Memory B cell (primary cell): ENCODE measurements around the gene MIPEP.
A peak's percentile ranks its signal among the peaks of the same experiment; 100 is the strongest.

Experiments used
- ATAC-seq: fragments of 150-1000 bp; cut with Tn5 transposase; 2 replicates; pipeline ENCODE4 v1.10.0; 2021; ENCODE audit warnings: low read depth, mild to moderate bottlenecking, moderate library complexity
- DNase-seq, 2 donors: peaks; one replicate each; pipeline ENCODE4 v3.0.0; 2022; ENCODE audit warnings: low spot score in 2 of 2
- H3K27ac Mint-ChIP-seq: one replicate; pipeline ENCODE4 v1.8.0; 2022; ENCODE audit warnings: mild to moderate bottlenecking, moderate library complexity, mixed read lengths
- H3K27me3 Mint-ChIP-seq: one replicate; pipeline ENCODE4 v1.8.0; 2022; ENCODE audit warnings: mixed read lengths
- H3K36me3 Mint-ChIP-seq: one replicate; pipeline ENCODE4 v1.8.0; 2022; ENCODE audit warnings: mild to moderate bottlenecking, mixed read lengths
- H3K4me1 Mint-ChIP-seq: one replicate; pipeline ENCODE4 v1.8.0; 2022; ENCODE audit warnings: mixed read lengths
- H3K4me3 Mint-ChIP-seq: one replicate; pipeline ENCODE4 v1.8.0; 2022; ENCODE audit warnings: mild to moderate bottlenecking, moderate library complexity, mixed read lengths
- H3K9me3 Mint-ChIP-seq: one replicate; pipeline ENCODE4 v1.8.0; 2022; ENCODE audit warnings: mixed read lengths

The MIPEP gene

GRCh38 chr13:23825179-23825578, 64.0 kb downstream of the MIPEP start:
- no peak overlapping the region for H3K4me3 Mint-ChIP-seq
- H3K36me3 Mint-ChIP-seq: peaks cover 24% of the 10 kb centered on the region
- H3K4me1 Mint-ChIP-seq: peaks cover 5% of the 10 kb centered on the region
- no peak overlapping the region for H3K27ac Mint-ChIP-seq
- H3K9me3 Mint-ChIP-seq: no peaks in the 10 kb centered on the region
- ATAC-seq (no peak), DNase-seq (no peak)
- no peaks in the 10 kb centered on the region for H3K27me3 Mint-ChIP-seq

- Mint-ChIP-seq H3K36me3 (peaks cover 24% of the 10 kb centered on the region), H3K9me3 (no peaks in the 10 kb centered on the region), H3K4me3 (no peak overlapping the region), H3K27ac (no peak overlapping the region), H3K27me3 (no peaks in the 10 kb centered on the region), H3K4me1 (peaks cover 5% of the 10 kb centered on the region)
- DNase-seq (no peak), ATAC-seq (no peak)
These were observed 64.8 kb downstream of the MIPEP start for GRCh38 chr13:23824371-23824770.

- Mint-ChIP-seq H3K9me3 (no peaks in the 10 kb centered on the region), H3K36me3 (peaks cover 24% of the 10 kb centered on the region), H3K27ac (no peak overlapping the region), H3K4me3 (no peak overlapping the region), H3K27me3 (no peaks in the 10 kb centered on the region), H3K4me1 (peaks cover 7% of the 10 kb centered on the region)
- no peak for ATAC-seq
- DNase-seq: no peak
These were observed 66.9 kb downstream of the MIPEP start for GRCh38 chr13:23822252-23822824.

- Mint-ChIP-seq H3K4me3 (no peak overlapping the region), H3K36me3 (peaks cover 15% of the 10 kb centered on the region)
- ATAC-seq: no peak
These were observed 68.7 kb downstream of the MIPEP start for GRCh38 chr13:23820530-23820929.

GRCh38 chr13:23817830-23818229, 71.4 kb downstream of the MIPEP start:
- no peak overlapping the region for H3K27ac Mint-ChIP-seq
- H3K4me1 Mint-ChIP-seq: peaks cover 3% of the 10 kb centered on the region
- DNase-seq (no peak), ATAC-seq (no peak)
- H3K27me3 Mint-ChIP-seq: no peaks in the 10 kb centered on the region
- no peaks in the 10 kb centered on the region for H3K9me3 Mint-ChIP-seq
- H3K4me3 Mint-ChIP-seq: no peak overlapping the region
- peaks cover 6% of the 10 kb centered on the region for H3K36me3 Mint-ChIP-seq

More at GRCh38 chr13:23820530-23820929, 68.7 kb downstream of the MIPEP start:
- H3K27me3 Mint-ChIP-seq: no peaks in the 10 kb centered on the region
- no peak overlapping the region for H3K27ac Mint-ChIP-seq
- H3K4me1 Mint-ChIP-seq: peaks cover 3% of the 10 kb centered on the region
- H3K9me3 Mint-ChIP-seq: no peaks in the 10 kb centered on the region
- DNase-seq: no peak

- H3K9me3 Mint-ChIP-seq: no peaks in the 10 kb centered on the region
- no peak for DNase-seq
- ATAC-seq: no peak
- no peak overlapping the region for H3K27ac Mint-ChIP-seq
- no peak overlapping the region for H3K4me3 Mint-ChIP-seq
- H3K27me3 Mint-ChIP-seq: no peaks in the 10 kb centered on the region
- H3K36me3 Mint-ChIP-seq: peaks cover 6% of the 10 kb centered on the region
- peaks cover 4% of the 10 kb centered on the region for H3K4me1 Mint-ChIP-seq
These were observed 72.1 kb downstream of the MIPEP start for GRCh38 chr13:23817136-23817535.

- DNase-seq (no peak), ATAC-seq (no peak)
- H3K4me3 Mint-ChIP-seq: no peak overlapping the region
- no peaks in the 10 kb centered on the region for H3K27me3 Mint-ChIP-seq
- peaks cover 1% of the 10 kb centered on the region for H3K36me3 Mint-ChIP-seq
- H3K27ac Mint-ChIP-seq: no peak overlapping the region
- H3K9me3 Mint-ChIP-seq: no peaks in the 10 kb centered on the region
- peaks cover 16% of the 10 kb centered on the region for H3K4me1 Mint-ChIP-seq
These were observed 75.6 kb downstream of the MIPEP start for GRCh38 chr13:23813635-23814034.

GRCh38 chr13:23811366-23812062, 77.7 kb downstream of the MIPEP start:
- H3K27ac Mint-ChIP-seq: peak overlapping the region; percentile 5
- H3K9me3 Mint-ChIP-seq: no peaks in the 10 kb centered on the region
- ATAC-seq (no peak), DNase-seq (no peak)
- H3K27me3 Mint-ChIP-seq: no peaks in the 10 kb centered on the region
- peaks cover 20% of the 10 kb centered on the region for H3K4me1 Mint-ChIP-seq
- H3K36me3 Mint-ChIP-seq: no peaks in the 10 kb centered on the region
- H3K4me3 Mint-ChIP-seq: no peak overlapping the region

- no peak overlapping the region for H3K27ac Mint-ChIP-seq
- DNase-seq (peak; percentile 26 to 34), ATAC-seq (peak; percentile 66)
- H3K27me3 Mint-ChIP-seq: no peaks in the 10 kb centered on the region
- peaks cover 20% of the 10 kb centered on the region for H3K4me1 Mint-ChIP-seq
- H3K4me3 Mint-ChIP-seq: no peak overlapping the region
- H3K36me3 Mint-ChIP-seq: no peaks in the 10 kb centered on the region
- H3K9me3 Mint-ChIP-seq: no peaks in the 10 kb centered on the region
These were observed 78.4 kb downstream of the MIPEP start for GRCh38 chr13:23810685-23811240.

GRCh38 chr13:23808803-23809202, 80.4 kb downstream of the MIPEP start:
- H3K27ac Mint-ChIP-seq: no peak overlapping the region
- H3K4me1 Mint-ChIP-seq: peaks cover 20% of the 10 kb centered on the region
- no peak for DNase-seq
- no peak overlapping the region for H3K4me3 Mint-ChIP-seq
- peaks cover 10% of the 10 kb centered on the region for H3K36me3 Mint-ChIP-seq
- no peak for ATAC-seq
- H3K27me3 Mint-ChIP-seq: no peaks in the 10 kb centered on the region
- H3K9me3 Mint-ChIP-seq: no peaks in the 10 kb centered on the region

- Mint-ChIP-seq H3K27ac (no peak overlapping the region), H3K36me3 (peaks cover 14% of the 10 kb centered on the region)
These were observed 82.2 kb downstream of the MIPEP start for GRCh38 chr13:23806874-23807526.

GRCh38 chr13:23805821-23806220, 83.4 kb downstream of the MIPEP start:
- Mint-ChIP-seq H3K27me3 (no peaks in the 10 kb centered on the region), H3K27ac (no peak overlapping the region), H3K9me3 (no peaks in the 10 kb centered on the region), H3K36me3 (peaks cover 17% of the 10 kb centered on the region), H3K4me1 (peaks cover 11% of the 10 kb centered on the region), H3K4me3 (no peak overlapping the region)
- DNase-seq (no peak), ATAC-seq (no peak)

More at GRCh38 chr13:23806874-23807526, 82.2 kb downstream of the MIPEP start:
- Mint-ChIP-seq H3K4me1 (peaks cover 18% of the 10 kb centered on the region), H3K27me3 (no peaks in the 10 kb centered on the region), H3K9me3 (no peaks in the 10 kb centered on the region), H3K4me3 (peak overlapping the region; percentile 74)
- ATAC-seq: no peak
- DNase-seq: no peak

GRCh38 chr13:23805122-23805521, 84.1 kb downstream of the MIPEP start:
- H3K27ac Mint-ChIP-seq: no peak overlapping the region
- H3K36me3 Mint-ChIP-seq: peaks cover 17% of the 10 kb centered on the region
- no peaks in the 10 kb centered on the region for H3K27me3 Mint-ChIP-seq
- no peak for ATAC-seq
- no peaks in the 10 kb centered on the region for H3K9me3 Mint-ChIP-seq
- no peak for DNase-seq
- H3K4me1 Mint-ChIP-seq: peaks cover 7% of the 10 kb centered on the region
- H3K4me3 Mint-ChIP-seq: no peak overlapping the region

- DNase-seq: no peak
- Mint-ChIP-seq H3K4me3 (no peak overlapping the region), H3K9me3 (no peaks in the 10 kb centered on the region), H3K36me3 (peaks cover 17% of the 10 kb centered on the region), H3K27me3 (no peaks in the 10 kb centered on the region), H3K4me1 (peaks cover 7% of the 10 kb centered on the region), H3K27ac (no peak overlapping the region)
- ATAC-seq: no peak
These were observed 85.0 kb downstream of the MIPEP start for GRCh38 chr13:23804166-23804565.
